Vagina (tissue), 2 donors: ENCODE results near the gene CDKN2D.

ENCODE experiments used
- POLR2AphosphoS5 ChIP-seq, 2 donors: sonication (generic); formaldehyde crosslinking; IDR thresholded peaks; one replicate each; pipeline ENCODE4 v1.9.0; 2017; ENCODE audit warnings: antibody characterized with exemption in 2 of 2, mild to moderate bottlenecking in 2 of 2, low read depth in 1 of 2; ENCODE audit not compliant: insufficient read depth in 1 of 2
- TF ChIP-seq, protein P1 (sequence below), 3 experiments: fragments of 450-650 bp in 2 of 3; fragments of 200-600 bp in 1 of 3; sonication (generic) in 1 of 3; IDR thresholded peaks; one replicate each; pipeline ENCODE4 v1.5.1; 2017 to 2019; ENCODE audit warnings: antibody characterized with exemption in 3 of 3, mild to moderate bottlenecking in 2 of 3, moderate library complexity in 2 of 3

DNA sequence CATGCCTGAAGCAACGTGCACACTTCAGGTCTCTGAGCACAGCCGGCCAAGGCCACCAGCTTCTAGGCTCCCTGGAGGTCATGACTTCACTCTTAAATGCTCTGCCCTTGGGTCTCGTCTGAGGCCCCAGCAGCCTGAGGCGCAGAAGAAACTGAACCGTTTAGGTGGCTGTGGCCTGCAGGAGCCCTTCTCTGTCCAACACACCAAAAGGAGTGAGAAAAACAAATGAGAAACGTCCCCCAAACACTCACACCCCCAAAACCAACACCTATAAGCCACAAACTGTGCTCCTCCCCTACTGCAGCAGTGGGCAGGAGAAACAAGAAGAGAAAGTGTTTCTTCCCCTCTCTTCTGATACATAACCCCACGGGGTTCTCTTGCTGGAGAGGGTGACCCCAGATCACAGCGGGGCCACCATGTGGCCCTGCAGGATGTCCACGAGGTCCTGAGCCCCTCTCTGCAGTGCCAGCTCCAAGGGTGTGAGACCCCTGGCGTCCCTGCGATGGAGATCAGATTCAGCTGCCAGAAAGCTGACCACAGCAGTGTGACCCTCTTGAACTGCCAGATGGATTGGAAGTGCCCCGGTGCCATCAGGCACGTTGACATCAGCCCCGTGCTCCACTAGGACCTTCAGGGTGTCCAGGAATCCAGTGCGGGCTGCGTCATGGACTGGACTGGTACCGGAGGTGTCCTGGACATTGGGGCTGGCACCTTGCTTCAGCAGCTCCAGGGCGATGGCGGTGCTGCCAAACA, 1.9 kb downstream of the CDKN2D start:
- TF ChIP-seq, protein P1, sequence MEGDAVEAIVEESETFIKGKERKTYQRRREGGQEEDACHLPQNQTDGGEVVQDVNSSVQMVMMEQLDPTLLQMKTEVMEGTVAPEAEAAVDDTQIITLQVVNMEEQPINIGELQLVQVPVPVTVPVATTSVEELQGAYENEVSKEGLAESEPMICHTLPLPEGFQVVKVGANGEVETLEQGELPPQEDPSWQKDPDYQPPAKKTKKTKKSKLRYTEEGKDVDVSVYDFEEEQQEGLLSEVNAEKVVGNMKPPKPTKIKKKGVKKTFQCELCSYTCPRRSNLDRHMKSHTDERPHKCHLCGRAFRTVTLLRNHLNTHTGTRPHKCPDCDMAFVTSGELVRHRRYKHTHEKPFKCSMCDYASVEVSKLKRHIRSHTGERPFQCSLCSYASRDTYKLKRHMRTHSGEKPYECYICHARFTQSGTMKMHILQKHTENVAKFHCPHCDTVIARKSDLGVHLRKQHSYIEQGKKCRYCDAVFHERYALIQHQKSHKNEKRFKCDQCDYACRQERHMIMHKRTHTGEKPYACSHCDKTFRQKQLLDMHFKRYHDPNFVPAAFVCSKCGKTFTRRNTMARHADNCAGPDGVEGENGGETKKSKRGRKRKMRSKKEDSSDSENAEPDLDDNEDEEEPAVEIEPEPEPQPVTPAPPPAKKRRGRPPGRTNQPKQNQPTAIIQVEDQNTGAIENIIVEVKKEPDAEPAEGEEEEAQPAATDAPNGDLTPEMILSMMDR (IDR thresholded peaks at IDR 0.05), result no peak
- no peak for TF ChIP-seq POLR2AphosphoS5 (IDR thresholded peaks at IDR 0.05; ENCODE audit: insufficient read depth in 1 of 2, low read depth in 1 of 2)
